Karpas-422 (cell line): ENCODE data around the gene MTRFR. TPM values are rescaled to one million over a fixed set of nuclear protein-coding genes. Genes with fewer than 3 reads are reported as not detected.

Experiments used
- DNase-seq: peaks from one replicate; pipeline ENCODE4 v3.0.0-alpha.2; 2015
- H2AFZ ChIP-seq: fragments of 200-600 bp; sonication (generic); 2 replicates; pipeline ENCODE4 v1.6.1; 2014; ENCODE audit warnings: antibody characterized with exemption, low read length, mixed read lengths
- H3K27ac ChIP-seq: fragments of 200-600 bp; sonication (generic); 2 replicates; pipeline ENCODE4 v1.5.1; 2014; ENCODE audit warnings: mild to moderate bottlenecking, low read length, moderate library complexity
- H3K27me3 ChIP-seq: fragments of 200-600 bp; sonication (generic); 2 replicates; pipeline ENCODE4 v1.6.1; 2014; ENCODE audit warnings: low read length, mixed read lengths
- H3K36me3 ChIP-seq: fragments of 200-600 bp; sonication (generic); 2 replicates; pipeline ENCODE4 v1.6.1; 2014; ENCODE audit warnings: low read length, mixed read lengths; ENCODE audit not compliant: insufficient read depth
- H3K4me1 ChIP-seq: fragments of 200-600 bp; sonication (generic); 2 replicates; pipeline ENCODE4 v1.6.1; 2014; ENCODE audit warnings: mild to moderate bottlenecking, low read length, mixed read lengths
- H3K4me2 ChIP-seq: fragments of 200-600 bp; sonication (generic); 2 replicates; pipeline ENCODE4 v1.6.1; 2014; ENCODE audit warnings: low read length, low read depth, mild to moderate bottlenecking; ENCODE audit not compliant: poor library complexity, severe bottlenecking
- H3K4me3 ChIP-seq: fragments of 200-600 bp; sonication (generic); 2 replicates; pipeline ENCODE4 v1.5.1; 2014; ENCODE audit warnings: mild to moderate bottlenecking, antibody characterized with exemption, low read length, mixed read lengths
- H3K79me2 ChIP-seq: fragments of 200-600 bp; sonication (generic); 2 replicates; pipeline ENCODE4 v1.6.1; 2014; ENCODE audit warnings: mild to moderate bottlenecking, low read length, mixed read lengths
- H3K9ac ChIP-seq: fragments of 200-600 bp; sonication (generic); 2 replicates; pipeline ENCODE4 v1.6.0; 2014; ENCODE audit warnings: low read length
- H3K9me2 ChIP-seq: fragments of 200-600 bp; sonication (generic), shearing (Covaris generic); replicated peaks from 2 replicates; pipeline ENCODE4 v1.6.0; 2014; ENCODE audit warnings: mild to moderate bottlenecking, low read length, moderate library complexity; ENCODE audit not compliant: insufficient read depth
- H3K9me3 ChIP-seq: fragments of 300-700, 200-600 bp; sonication (generic); 2 replicates; pipeline ENCODE4 v1.6.1; 2014; ENCODE audit warnings: low read length, mixed read lengths
- H4K20me1 ChIP-seq: fragments of 200-600 bp; sonication (generic); 2 replicates; pipeline ENCODE4 v1.6.1; 2014; ENCODE audit warnings: mild to moderate bottlenecking, antibody characterized with exemption, low read length, low read depth; ENCODE audit not compliant: insufficient read depth
- total RNA-seq: library from RNA; depleted of rRNA; stranded (reverse); fragments of >200 nt; shearing (Covaris generic); gene quantifications from 2 replicates; pipeline ENCODE4 v1.2.3, GENCODE V29; 2014; ENCODE audit warnings: low replicate concordance

Gene MTRFR
- total RNA-seq, 1 experiment from 2014 or later: 19.4 TPM

DNA sequence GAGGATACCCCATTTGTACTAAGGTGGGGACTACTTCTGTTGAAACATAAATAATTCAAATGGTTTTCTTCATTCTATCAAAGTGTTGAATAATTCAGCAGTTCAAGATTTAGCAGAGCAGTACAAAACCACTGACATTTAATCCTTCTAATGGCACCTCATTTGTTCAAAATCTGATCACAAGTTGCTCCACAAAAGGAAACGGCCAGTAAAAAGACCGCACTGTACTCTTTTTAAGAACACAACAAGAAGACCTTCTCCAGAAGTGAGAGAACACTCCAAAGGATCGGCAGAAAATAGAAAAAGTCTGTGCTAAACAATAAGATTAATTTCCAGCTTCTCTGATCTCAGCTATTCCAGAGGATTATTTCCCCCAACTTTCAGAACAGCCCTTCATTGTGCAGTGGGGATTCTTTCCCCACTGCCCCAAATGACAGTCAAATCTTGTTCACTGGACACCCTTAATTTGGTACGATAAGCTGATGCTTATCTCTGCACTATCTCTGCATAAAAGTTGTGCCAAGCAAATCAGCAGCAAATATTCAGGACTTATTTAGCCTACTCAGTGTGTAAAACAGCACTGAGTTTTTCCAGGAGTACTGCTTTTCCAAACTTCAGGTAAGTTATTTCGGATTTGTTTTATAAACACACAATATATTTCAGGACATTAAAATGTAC is 5.5 kb upstream of the MTRFR start:
- peak; percentile 28 for DNase-seq
- Histone ChIP-seq H3K27me3 (no peaks in the 10 kb centered on the region), H3K9me3 (no peaks in the 10 kb centered on the region), H2AFZ (no peak overlapping the region), H3K36me3 (peaks cover 37% of the 10 kb centered on the region), H3K9me2 (no peaks in the 10 kb centered on the region), H3K4me2 (no peak overlapping the region), H3K9ac (no peak overlapping the region), H3K27ac (no peak overlapping the region), H3K79me2 (peaks cover 81% of the 10 kb centered on the region), H3K4me3 (no peak overlapping the region), H4K20me1 (no peaks in the 10 kb centered on the region), H3K4me1 (peaks cover 29% of the 10 kb centered on the region)

GRCh38 chr12:123229051-123229450 is 4.2 kb upstream of the MTRFR start:
- H3K79me2 ChIP-seq: peaks cover 83% of the 10 kb centered on the region
- no peak overlapping the region for H3K27ac ChIP-seq
- peaks cover 32% of the 10 kb centered on the region for H3K4me1 ChIP-seq
- DNase-seq: peak; percentile 20
- no peak overlapping the region for H3K9ac ChIP-seq
- no peak overlapping the region for H3K4me3 ChIP-seq
- H3K9me2 ChIP-seq: no peaks in the 10 kb centered on the region
- no peaks in the 10 kb centered on the region for H3K27me3 ChIP-seq
- H3K4me2 ChIP-seq: peak overlapping the region; percentile 14
- H3K9me3 ChIP-seq: no peaks in the 10 kb centered on the region
- no peak overlapping the region for H2AFZ ChIP-seq
- H4K20me1 ChIP-seq: no peaks in the 10 kb centered on the region
- peaks cover 32% of the 10 kb centered on the region for H3K36me3 ChIP-seq

DNA sequence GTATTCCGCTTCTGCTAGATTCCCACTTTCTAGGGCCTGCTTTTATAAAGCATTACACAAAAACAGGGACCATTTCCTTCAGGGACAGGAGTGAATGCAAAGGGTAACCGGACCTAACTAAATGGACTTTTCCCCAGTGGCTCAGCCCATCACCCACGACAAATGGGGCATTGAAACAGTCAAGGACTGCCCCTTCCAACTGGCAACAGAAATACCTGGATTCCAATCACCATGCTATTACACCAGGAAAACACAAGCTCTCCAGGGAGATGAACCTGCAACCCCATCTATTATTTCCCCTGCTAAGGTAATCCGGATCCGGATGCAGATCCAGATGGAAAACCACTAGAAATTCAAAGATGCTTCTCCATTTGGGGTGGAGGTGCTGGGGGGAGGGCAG is 1.3 kb upstream of the MTRFR start:
- H3K4me1 ChIP-seq: peaks cover 50% of the 10 kb centered on the region
- H4K20me1 ChIP-seq: no peaks in the 10 kb centered on the region
- no peaks in the 10 kb centered on the region for H3K27me3 ChIP-seq
- H3K36me3 ChIP-seq: peaks cover 24% of the 10 kb centered on the region
- H3K4me2 ChIP-seq: peak overlapping the region; percentile 90
- peak overlapping the region; percentile 83 for H3K9ac ChIP-seq
- no peak overlapping the region for H2AFZ ChIP-seq
- no peaks in the 10 kb centered on the region for H3K9me3 ChIP-seq
- no peaks in the 10 kb centered on the region for H3K9me2 ChIP-seq
- DNase-seq: peak; percentile 46
- peaks cover 89% of the 10 kb centered on the region for H3K79me2 ChIP-seq
- H3K27ac ChIP-seq: peak overlapping the region; percentile 72
- peak overlapping the region; percentile 86 for H3K4me3 ChIP-seq

GRCh38 chr12:123232472-123232806 is 797 bp upstream of the MTRFR start:
- Histone ChIP-seq H3K9ac (peak overlapping the region; percentile 83), H3K4me2 (peak overlapping the region; percentile 90), H3K9me2 (no peaks in the 10 kb centered on the region), H3K4me3 (peak overlapping the region; percentile 86), H3K79me2 (peaks cover 84% of the 10 kb centered on the region), H4K20me1 (no peaks in the 10 kb centered on the region), H3K27ac (peak overlapping the region; percentile 72), H3K27me3 (no peaks in the 10 kb centered on the region), H2AFZ (peak overlapping the region; percentile 19; the same call in 1 of the 2 replicates), H3K4me1 (peaks cover 55% of the 10 kb centered on the region), H3K36me3 (peaks cover 23% of the 10 kb centered on the region), H3K9me3 (no peaks in the 10 kb centered on the region)
- DNase-seq: no peak

DNA sequence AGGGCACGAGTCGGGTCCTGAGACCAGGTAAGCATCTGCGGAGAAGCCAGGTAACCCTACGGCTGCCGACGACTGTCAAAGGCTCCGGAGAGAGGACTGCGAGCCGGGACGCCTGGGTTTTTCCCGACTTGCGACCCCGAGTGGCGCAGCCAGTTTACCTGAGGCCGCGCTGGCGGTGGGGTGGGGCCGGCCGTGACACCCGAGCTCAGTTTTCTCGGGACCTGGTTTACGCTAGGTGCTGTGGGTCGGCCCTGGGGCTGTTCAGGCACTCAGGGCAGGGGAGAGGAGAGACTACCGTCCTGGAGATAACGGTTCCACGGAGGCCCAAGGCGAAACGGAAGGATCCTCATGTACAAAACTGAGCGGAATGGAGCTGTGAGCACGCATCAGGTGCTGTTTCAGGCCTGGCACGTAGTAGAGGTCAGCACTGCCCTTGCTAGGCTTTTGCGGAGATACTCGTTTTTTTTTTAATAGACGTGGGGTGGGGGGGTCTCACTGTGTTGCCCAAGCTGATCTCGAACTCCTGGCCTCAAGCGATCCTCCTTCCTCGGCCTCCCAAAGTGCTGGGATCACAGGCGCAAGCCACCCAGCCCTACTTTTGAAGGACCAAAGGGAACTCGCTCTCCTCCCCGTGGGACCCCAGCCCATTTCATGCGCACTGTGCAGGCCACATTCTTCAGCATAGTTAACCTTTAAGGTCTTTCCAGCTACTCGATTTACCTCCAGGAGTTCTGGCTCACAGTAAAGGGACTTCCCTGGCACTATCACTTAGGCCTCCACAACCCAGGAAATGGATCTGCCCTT is 471 bp downstream of the MTRFR start:
- H4K20me1 ChIP-seq: no peaks in the 10 kb centered on the region
- H3K79me2 ChIP-seq: peaks cover 78% of the 10 kb centered on the region
- H3K27me3 ChIP-seq: no peaks in the 10 kb centered on the region
- peak overlapping the region; percentile 64 for H3K27ac ChIP-seq
- H3K9me2 ChIP-seq: no peaks in the 10 kb centered on the region
- H3K36me3 ChIP-seq: peaks cover 17% of the 10 kb centered on the region
- peak; percentile 41 for DNase-seq
- peak overlapping the region; percentile 88 for H3K9ac ChIP-seq
- no peaks in the 10 kb centered on the region for H3K9me3 ChIP-seq
- H3K4me2 ChIP-seq: peak overlapping the region; percentile 83
- H2AFZ ChIP-seq: peak overlapping the region; percentile 80; the same call in 1 of the 2 replicates
- H3K4me1 ChIP-seq: peaks cover 57% of the 10 kb centered on the region
- peak overlapping the region; percentile 96 for H3K4me3 ChIP-seq

- Histone ChIP-seq H3K4me3 (no peak overlapping the region), H4K20me1 (no peaks in the 10 kb centered on the region), H3K36me3 (no peaks in the 10 kb centered on the region), H3K9me3 (no peaks in the 10 kb centered on the region), H3K27ac (peak overlapping the region; percentile 27), H3K4me1 (peaks cover 44% of the 10 kb centered on the region), H3K27me3 (no peaks in the 10 kb centered on the region), H3K9ac (no peak overlapping the region), H3K9me2 (no peaks in the 10 kb centered on the region), H3K4me2 (no peak overlapping the region), H3K79me2 (peaks cover 60% of the 10 kb centered on the region), H2AFZ (no peak overlapping the region)
- DNase-seq: peak; percentile 89
Measured at GRCh38 chr12:123237646-123238329, 4.6 kb downstream of the MTRFR start.

DNA sequence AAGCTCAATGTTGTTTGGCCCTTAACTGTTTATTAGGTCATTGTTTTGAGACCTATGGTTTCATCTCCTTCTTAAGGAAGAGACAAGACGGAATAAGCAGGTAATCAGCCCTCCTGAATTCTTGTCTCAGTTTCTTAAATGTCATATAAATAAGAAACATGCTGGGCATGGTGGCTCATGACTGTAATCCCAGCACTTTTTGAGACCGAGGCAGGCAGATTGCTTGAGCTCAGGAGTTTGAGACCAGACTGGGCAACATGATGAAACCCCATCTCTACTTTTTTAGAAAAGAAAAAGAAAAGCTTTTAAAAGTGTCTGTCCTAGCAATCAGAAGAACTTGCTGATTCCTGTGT is 5.1 kb downstream of the MTRFR start:
- no peak for DNase-seq
- Histone ChIP-seq H3K9ac (no peak overlapping the region), H2AFZ (no peak overlapping the region), H3K9me3 (no peaks in the 10 kb centered on the region), H3K4me1 (peaks cover 47% of the 10 kb centered on the region), H3K4me2 (no peak overlapping the region), H3K4me3 (no peak overlapping the region), H3K36me3 (no peaks in the 10 kb centered on the region), H3K79me2 (peaks cover 63% of the 10 kb centered on the region), H3K27me3 (no peaks in the 10 kb centered on the region), H4K20me1 (no peaks in the 10 kb centered on the region), H3K27ac (no peak overlapping the region), H3K9me2 (no peaks in the 10 kb centered on the region)

- no peak overlapping the region for H3K4me2 ChIP-seq
- H3K9ac ChIP-seq: no peak overlapping the region
- H2AFZ ChIP-seq: no peak overlapping the region
- H4K20me1 ChIP-seq: no peaks in the 10 kb centered on the region
- H3K79me2 ChIP-seq: peaks cover 57% of the 10 kb centered on the region
- H3K9me3 ChIP-seq: no peaks in the 10 kb centered on the region
- H3K36me3 ChIP-seq: no peaks in the 10 kb centered on the region
- no peak overlapping the region for H3K27ac ChIP-seq
- no peak overlapping the region for H3K4me3 ChIP-seq
- H3K4me1 ChIP-seq: peaks cover 45% of the 10 kb centered on the region
- no peaks in the 10 kb centered on the region for H3K9me2 ChIP-seq
- H3K27me3 ChIP-seq: no peaks in the 10 kb centered on the region
- no peak for DNase-seq
Measured at GRCh38 chr12:123238961-123239360, 5.7 kb downstream of the MTRFR start.
